NCI-H146 treated with DMSO at 0.1 percent for 48 hours (cell line): ENCODE measurements around the gene GPC6.

Experiments used
- DNase-seq: peaks from one replicate; lab custom pipeline; 2025; ENCODE audit not compliant: unreplicated experiment; lab: John Stamatoyannopoulos, UW

The GPC6 gene

DNA sequence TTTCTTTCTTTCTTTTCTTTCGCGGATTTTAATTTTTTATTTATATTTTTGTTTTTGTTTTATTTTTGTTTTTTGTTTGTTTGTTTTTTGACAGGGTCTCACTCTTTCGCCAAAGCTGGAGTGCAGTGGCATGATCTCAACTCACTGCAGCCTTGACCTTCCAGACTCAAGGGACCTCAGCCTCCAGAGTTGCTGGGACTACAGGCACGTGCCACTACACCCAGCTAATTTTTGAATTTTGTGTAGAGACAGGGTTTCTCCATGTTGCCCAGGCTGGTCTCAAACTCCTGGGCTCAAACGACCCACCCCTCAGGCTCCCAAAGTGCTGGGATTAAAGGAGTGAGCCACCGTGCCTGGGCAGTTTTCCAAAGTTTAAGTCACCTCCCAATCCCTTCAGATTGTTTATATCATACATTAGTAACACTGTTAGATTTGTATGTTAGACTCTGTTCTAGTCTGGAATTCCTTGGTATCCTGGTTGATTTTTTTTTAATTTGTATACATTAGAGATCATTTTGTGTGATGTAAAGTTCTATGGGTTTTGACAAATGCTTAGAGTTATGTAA, 655.6 kb downstream of the GPC6 start:
- no peak for DNase-seq

- no peak for DNase-seq
Observed at GRCh38 chr13:93889430-93889951, 662.9 kb downstream of the GPC6 start.

GRCh38 chr13:93899981-93900380, 673.4 kb downstream of the GPC6 start:
- no peak for DNase-seq

- no peak for DNase-seq
Observed at GRCh38 chr13:93900731-93901130, 674.1 kb downstream of the GPC6 start.

- no peak for DNase-seq
Observed at GRCh38 chr13:93903909-93904308, 677.3 kb downstream of the GPC6 start.

DNA sequence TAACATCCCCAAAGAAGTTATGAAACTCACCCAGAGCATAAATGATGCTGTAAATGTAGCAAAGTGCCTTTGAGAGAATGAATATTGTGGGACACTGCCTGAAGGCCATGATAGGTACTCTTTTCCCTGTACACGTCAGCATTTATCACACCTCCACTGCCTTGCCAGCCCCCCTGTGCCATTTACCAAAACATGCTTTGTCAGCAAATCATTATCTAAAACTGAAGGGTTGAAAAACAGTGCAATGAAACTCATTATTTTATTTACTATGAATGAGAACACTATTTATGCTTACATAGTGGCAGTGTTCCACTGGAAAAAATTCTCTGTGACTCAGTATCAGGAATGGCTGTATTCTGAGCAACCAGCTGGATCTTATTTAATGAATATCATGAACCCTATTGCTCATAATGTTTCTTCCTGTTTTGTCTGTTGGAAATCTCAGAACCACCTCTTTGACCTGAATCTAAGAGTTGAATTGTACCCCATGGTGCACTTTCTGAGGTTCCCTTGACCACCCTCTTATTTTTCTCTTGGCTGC, 688.7 kb downstream of the GPC6 start:
- DNase-seq: no peak

GRCh38 chr13:93922063-93922855, 695.7 kb downstream of the GPC6 start:
- DNase-seq: no peak

GRCh38 chr13:93925990-93926389, 699.4 kb downstream of the GPC6 start:
- peak; percentile 35 for DNase-seq

GRCh38 chr13:93926425-93926824, 699.8 kb downstream of the GPC6 start:
- DNase-seq: peak; percentile 37

DNA sequence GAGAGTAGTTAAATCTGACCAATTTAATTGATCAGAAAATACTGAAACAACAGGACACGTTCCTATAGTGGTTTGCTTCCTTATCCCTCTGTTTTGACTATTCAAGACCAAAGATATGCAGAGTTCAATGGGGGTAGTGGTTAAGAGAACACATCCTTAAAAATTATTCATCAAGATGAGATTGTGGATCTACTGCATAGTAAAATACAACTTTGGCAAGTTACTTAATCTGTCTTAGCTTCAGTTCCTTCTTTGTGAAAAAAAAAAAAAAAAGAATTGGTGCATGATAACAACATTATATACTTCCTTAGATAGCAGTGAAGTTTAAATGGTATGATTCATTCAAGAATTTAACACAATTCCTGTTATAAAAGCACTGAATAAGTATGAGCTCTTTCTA, 700.8 kb downstream of the GPC6 start:
- DNase-seq: no peak

DNA sequence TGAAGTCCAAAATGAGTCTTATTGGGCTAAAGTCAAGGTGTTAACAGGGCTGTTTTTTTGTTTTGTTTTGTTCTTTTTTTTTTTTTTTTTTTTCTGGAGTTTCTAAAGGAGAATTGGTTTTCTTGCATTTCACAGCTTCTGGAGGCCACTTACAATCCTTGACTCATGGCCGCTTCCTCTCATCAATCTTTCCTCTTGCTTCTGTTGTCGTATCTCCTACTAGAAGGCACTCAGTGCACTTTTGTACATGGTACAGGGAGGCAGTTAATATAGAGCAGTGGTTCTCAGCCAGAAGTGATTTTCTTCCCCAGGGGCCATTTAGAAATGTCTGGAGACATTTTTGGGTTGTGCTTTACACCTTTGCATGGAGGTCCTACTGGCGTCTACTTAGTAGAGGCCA, 706.3 kb downstream of the GPC6 start:
- DNase-seq: no peak

GRCh38 chr13:93936901-93937300, 710.3 kb downstream of the GPC6 start:
- no peak for DNase-seq

DNA sequence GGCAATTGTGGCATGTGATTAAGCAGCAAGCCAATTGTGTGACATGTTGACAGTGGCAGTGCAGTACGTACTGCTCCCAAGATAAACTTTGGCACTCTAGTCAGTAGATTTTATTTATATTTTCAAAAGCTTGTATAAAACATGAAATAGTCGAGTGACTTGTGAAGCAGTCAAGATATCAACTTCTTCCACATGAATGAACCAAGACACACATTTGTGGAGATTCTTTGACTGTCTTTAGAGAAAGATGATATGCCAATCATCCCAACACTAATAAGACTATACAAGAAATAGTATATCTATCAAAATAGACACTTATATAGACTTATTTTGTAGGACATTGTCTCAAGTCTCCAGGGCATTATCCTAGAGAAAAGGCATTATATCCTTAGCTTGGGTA, 714.8 kb downstream of the GPC6 start:
- no peak for DNase-seq

GRCh38 chr13:93942016-93942415, 715.4 kb downstream of the GPC6 start:
- DNase-seq: no peak

DNA sequence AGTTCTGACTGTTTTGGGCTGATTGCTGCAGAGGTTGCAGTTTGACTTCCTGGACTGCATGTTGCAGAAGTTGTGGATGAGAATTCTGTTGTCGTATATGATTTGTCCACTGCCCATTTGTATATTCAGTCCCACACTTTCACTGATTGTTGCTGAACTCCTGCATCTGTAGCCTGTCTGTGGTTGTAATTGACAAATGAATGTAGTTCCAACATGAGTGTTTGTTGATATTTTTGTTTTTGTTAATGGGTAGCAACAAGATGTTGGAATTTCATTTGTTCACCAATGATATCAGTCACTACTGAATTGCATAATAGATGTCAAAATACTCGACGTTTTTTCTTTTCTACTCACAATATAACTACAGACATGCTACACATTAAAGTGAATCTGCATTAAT, 719.0 kb downstream of the GPC6 start:
- DNase-seq: no peak

DNA sequence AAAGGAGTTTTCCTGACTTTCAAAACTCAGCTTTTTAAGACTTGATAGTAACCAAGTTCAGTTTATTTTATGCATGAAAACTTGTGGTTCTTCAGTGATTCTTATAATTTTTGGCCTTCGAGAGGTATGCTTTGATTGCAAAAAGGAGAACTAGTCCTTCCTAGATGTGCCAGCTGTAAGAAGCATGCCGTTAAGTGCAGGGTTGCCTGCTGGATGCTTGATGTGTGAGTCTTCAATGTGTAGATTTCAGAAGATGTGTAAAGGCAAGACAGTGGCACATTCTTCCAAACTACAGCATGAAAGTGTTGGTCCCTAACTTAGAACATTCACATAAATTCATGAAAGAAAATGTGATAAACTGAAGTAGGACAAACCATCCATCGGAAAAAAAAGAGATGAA, 720.4 kb downstream of the GPC6 start:
- DNase-seq: no peak

DNA sequence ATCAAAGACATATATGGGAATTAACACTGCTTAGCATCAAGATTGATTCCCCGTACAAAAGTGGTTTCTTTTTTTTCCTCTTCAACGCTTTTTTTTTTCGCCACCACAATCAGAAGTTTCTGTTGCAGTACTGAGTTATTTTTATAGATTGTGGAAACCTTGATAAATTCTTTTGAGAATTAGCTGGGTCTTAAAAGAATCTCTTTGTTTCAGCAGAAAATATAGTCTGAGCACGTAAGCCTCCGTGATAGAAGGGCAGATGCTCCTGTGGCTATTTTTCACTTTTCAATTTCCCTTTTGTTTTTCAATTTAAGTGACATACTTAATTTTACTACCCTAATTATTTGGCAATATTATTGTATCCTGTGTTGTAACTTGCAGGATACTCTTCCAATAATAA, 721.0 kb downstream of the GPC6 start:
- no peak for DNase-seq

DNA sequence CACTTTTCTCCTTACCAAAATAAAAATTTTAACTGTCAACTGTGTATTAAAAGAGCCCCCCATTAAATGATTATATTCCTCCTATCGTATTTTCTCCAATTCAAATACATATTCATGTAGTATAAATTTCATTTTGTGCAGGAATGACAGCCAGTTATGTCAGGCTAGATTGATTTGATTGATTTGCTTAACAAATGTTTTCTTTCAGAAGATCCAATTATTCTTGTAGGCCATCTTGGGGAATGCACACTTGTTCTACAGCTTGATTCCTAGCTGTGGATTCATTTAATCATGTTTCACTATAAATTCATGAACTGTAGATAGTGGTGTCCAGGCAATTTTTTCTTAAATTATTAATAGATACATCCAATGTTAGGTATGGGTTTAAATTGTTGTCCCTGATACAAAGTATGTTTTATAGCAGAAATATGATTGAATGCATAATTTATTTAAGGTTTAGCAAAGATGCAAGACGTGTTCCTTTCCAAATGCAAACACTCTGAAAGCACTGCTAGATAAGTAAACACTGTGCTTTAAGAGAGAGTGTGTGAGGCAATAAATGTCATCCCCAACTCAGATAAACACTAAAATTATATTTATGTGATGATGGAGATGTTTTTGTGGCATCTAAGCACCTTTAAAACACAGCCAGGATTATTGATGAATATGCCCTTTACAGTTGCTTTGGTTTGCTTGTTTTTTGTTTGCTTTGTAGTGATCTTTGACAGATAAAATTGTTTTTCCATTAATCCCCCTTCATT, 721.7 kb downstream of the GPC6 start:
- DNase-seq: no peak

- DNase-seq: peak; percentile 24
Observed at GRCh38 chr13:93951108-93951507, 724.5 kb downstream of the GPC6 start.

DNA sequence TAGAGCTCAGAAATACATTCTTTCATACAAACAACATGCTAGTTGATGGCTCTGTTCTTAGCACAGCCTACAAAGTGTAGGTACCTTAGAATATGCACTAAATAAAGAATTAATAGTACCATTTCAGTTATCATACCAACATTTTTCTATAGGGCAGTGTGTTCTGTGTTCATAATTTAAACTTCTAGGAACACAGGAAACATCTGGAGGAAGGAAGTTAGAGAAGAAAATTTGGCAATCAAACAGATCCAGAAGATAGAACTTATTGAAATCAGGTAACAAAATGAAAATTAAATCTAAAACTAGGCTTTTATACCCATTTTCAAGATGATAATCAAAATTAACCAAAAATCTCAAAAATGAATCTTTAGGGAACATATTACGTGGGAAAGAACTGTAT, 725.3 kb downstream of the GPC6 start:
- no peak for DNase-seq

DNA sequence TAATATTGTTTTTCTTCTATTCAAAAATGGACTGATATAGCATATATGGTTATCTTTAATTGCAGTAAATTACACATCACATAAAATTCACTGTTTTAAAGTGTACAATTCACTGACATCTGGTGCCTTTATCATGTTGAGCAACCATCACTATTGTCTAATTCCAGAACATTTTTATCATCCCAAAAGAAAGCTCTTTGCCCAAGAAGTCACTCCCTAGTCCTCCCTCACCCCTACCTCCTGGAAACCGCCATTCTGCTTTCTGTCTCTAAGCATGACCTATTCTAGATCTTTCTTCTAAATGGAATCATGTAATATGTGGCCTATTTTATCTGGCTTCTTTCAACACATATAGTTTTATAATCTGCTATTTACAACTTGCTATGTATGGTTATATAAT, 727.2 kb downstream of the GPC6 start:
- DNase-seq: no peak

DNA sequence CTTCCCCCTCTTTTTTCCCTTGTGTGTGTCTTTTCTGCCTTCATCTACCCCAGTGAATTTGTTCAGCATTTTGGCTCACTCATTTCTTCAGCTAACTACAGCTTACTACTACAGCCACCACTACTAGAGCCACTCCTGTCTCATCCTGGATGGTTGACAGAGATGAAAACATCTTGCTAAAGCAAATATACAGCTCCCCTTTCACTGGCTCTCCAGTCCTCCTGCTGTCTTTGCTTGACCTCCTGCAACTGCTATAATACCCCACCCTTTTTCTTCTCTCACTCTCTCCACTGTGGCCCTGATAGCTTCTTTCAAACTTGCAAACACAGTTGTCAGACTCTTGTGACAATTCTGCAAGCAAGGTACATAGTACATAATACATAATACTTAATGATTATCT, 729.3 kb downstream of the GPC6 start:
- DNase-seq: peak; percentile 32
